H1 (cell line): ENCODE measurements around the gene RABEPK. TPM values are rescaled to one million over a fixed set of nuclear protein-coding genes. Genes with fewer than 3 reads are reported as not detected.

ENCODE experiments used
- CTCF ChIA-PET: fragments of 300-600 bp; sonication (Branson Sonifier 250); formaldehyde crosslinking; loops from one replicate; lab custom pipeline; 2021; ENCODE audit not compliant: partially characterized antibody; lab: Charles Lee
- POLR2A ChIA-PET: fragments of 300-600 bp; sonication (Branson Sonifier 250); formaldehyde crosslinking; loops from one replicate; lab custom pipeline; 2021; ENCODE audit warnings: inconsistent platforms; ENCODE audit not compliant: partially characterized antibody; lab: Charles Lee
- DNase-seq, 2 experiments: peaks; one replicate each; pipeline versions ENCODE4 v3.0.0 to v3.0.0-alpha.2; 2010 to 2022; ENCODE audit warnings: low spot score in 2 of 2, low read depth in 1 of 2, mixed read lengths in 1 of 2
- FAIRE-seq: peaks from 2 replicates; lab custom pipeline; 2011; peaks lifted over from hg19 to GRCh38; lab: Jason Lieb, UNC
- H2AFZ ChIP-seq: 2 replicates; pipeline ENCODE4 v1.8.1; 2012; ENCODE audit warnings: low read length, inconsistent platforms
- H2AK5ac ChIP-seq: 2 replicates; pipeline ENCODE4 v1.6.1; 2013; ENCODE audit warnings: low read depth, low read length
- H2BK120ac ChIP-seq: replicated peaks from 2 replicates; pipeline ENCODE3; 2013; ENCODE audit warnings: low read depth, low read length, inconsistent platforms
- H2BK12ac ChIP-seq: 2 replicates; pipeline ENCODE4 v1.6.1; 2013; ENCODE audit warnings: low read depth, low read length
- H2BK15ac ChIP-seq: 2 replicates; pipeline ENCODE4 v1.6.1; 2013; ENCODE audit warnings: low read length
- H2BK20ac ChIP-seq: 2 replicates; pipeline ENCODE4 v1.6.1; 2013; ENCODE audit warnings: low read length
- H2BK5ac ChIP-seq: 2 replicates; pipeline ENCODE4 v1.6.1; 2013; ENCODE audit warnings: low read depth, low read length
- H3K14ac ChIP-seq: 2 replicates; pipeline ENCODE4 v1.6.1; 2013; ENCODE audit warnings: inconsistent platforms; ENCODE audit not compliant: insufficient read length
- H3K18ac ChIP-seq: 2 replicates; pipeline ENCODE4 v1.6.1; 2013; ENCODE audit warnings: low read length; ENCODE audit errors: extremely low read depth
- H3K23ac ChIP-seq: 2 replicates; pipeline ENCODE4 v1.6.1; 2013; ENCODE audit warnings: inconsistent platforms; ENCODE audit not compliant: insufficient read length
- H3K23me2 ChIP-seq: 2 replicates; pipeline ENCODE4 v1.6.1; 2013; ENCODE audit warnings: low read depth, low read length
- H3K27ac ChIP-seq: 2 replicates; pipeline ENCODE4 v1.6.1; 2011; ENCODE audit warnings: low read depth, low read length, inconsistent platforms
- H3K27me3 ChIP-seq, 4 experiments: replicated peaks in 1 of 4; 1 replicate in 1 of 4; 2 replicates in 3 of 4; pipeline versions ENCODE4 v1.6.1 to v1.8.1; 2011 to 2013; ENCODE audit warnings: low read length in 3 of 4, mild to moderate bottlenecking in 3 of 4, inconsistent platforms in 2 of 4, mixed read lengths in 2 of 4, moderate library complexity in 1 of 4; ENCODE audit not compliant: control insufficient read depth in 3 of 4, insufficient read depth in 3 of 4; ENCODE audit errors: extremely low read depth in 1 of 4
- H3K36me3 ChIP-seq, 4 experiments: 2 replicates each; pipeline versions ENCODE4 v1.6.1 to v1.8.1; 2011 to 2013; ENCODE audit warnings: mild to moderate bottlenecking in 4 of 4, low read length in 3 of 4, moderate library complexity in 2 of 4, control low read depth in 1 of 4, inconsistent platforms in 1 of 4; ENCODE audit not compliant: insufficient read depth in 4 of 4, control insufficient read depth in 2 of 4
- H3K4ac ChIP-seq: replicated peaks from 2 replicates; pipeline ENCODE3; 2013; ENCODE audit warnings: low read length, low read depth, mixed read lengths, inconsistent platforms; ENCODE audit not compliant: insufficient read length
- H3K4me1 ChIP-seq, 4 experiments: replicated peaks in 1 of 4; 1 replicate in 1 of 4; 2 replicates in 3 of 4; pipeline versions ENCODE4 v1.6.1 to v1.8.1; 2011 to 2013; ENCODE audit warnings: low read length in 3 of 4, inconsistent platforms in 2 of 4, mixed read lengths in 1 of 4; ENCODE audit not compliant: insufficient read depth in 4 of 4, control insufficient read depth in 3 of 4
- H3K4me2 ChIP-seq, 2 experiments: 2 replicates each; pipeline versions ENCODE4 v1.6.1 to v1.8.1; 2011 to 2013; ENCODE audit warnings: low read depth in 2 of 2, low read length in 2 of 2, control low read depth in 1 of 2, inconsistent platforms in 1 of 2, mild to moderate bottlenecking in 1 of 2; ENCODE audit not compliant: insufficient read depth in 1 of 2
- H3K4me3 ChIP-seq, 4 experiments: fragments of 200-600, 300-600 bp in 1 of 4; sonication (generic), shearing (Covaris generic), sonication (Bioruptor Twin) in 1 of 4; 2 replicates each; pipeline versions ENCODE4 v1.5.1 to v1.8.1; 2011 to 2016; ENCODE audit warnings: low read length in 4 of 4, low read depth in 3 of 4, control low read depth in 2 of 4, inconsistent platforms in 2 of 4, mild to moderate bottlenecking in 2 of 4, mixed read lengths in 1 of 4, moderate library complexity in 1 of 4; ENCODE audit not compliant: insufficient read depth in 2 of 4; ENCODE audit errors: extremely low read depth in 1 of 4
- H3K56ac ChIP-seq: replicated peaks from 2 replicates; pipeline ENCODE3; 2013; ENCODE audit warnings: low read depth, mild to moderate bottlenecking, mixed read lengths, low read length, inconsistent platforms; ENCODE audit not compliant: insufficient read length
- H3K79me1 ChIP-seq: 2 replicates; pipeline ENCODE4 v1.6.1; 2013; ENCODE audit warnings: low read depth, low read length, control low read depth
- H3K79me2 ChIP-seq, 2 experiments: 2 replicates each; pipeline versions ENCODE4 v1.6.1 to v1.8.1; 2012 to 2013; ENCODE audit warnings: low read length in 2 of 2, mild to moderate bottlenecking in 2 of 2, inconsistent platforms in 1 of 2; ENCODE audit not compliant: insufficient read depth in 2 of 2, control insufficient read depth in 1 of 2
- H3K9ac ChIP-seq, 4 experiments: replicated peaks in 1 of 4; 1 replicate in 1 of 4; 2 replicates in 3 of 4; pipeline versions ENCODE4 v1.6.1 to v1.8.1; 2011 to 2013; ENCODE audit warnings: low read depth in 3 of 4, low read length in 3 of 4, control low read depth in 2 of 4, mild to moderate bottlenecking in 2 of 4, moderate library complexity in 2 of 4, inconsistent platforms in 1 of 4; ENCODE audit errors: extremely low read depth in 1 of 4
- H3K9me3 ChIP-seq, 2 experiments: 2 replicates each; pipeline versions ENCODE4 v1.6.1 to v1.8.1; 2012 to 2013; ENCODE audit warnings: mild to moderate bottlenecking in 2 of 2, moderate library complexity in 2 of 2, control low read depth in 1 of 2, inconsistent platforms in 1 of 2, low read depth in 1 of 2, low read length in 1 of 2, mixed read lengths in 1 of 2; ENCODE audit not compliant: insufficient read depth in 2 of 2
- H4K20me1 ChIP-seq, 2 experiments: replicated peaks in 1 of 2; 2 replicates each; pipeline versions ENCODE3 to v1.8.1; 2011 to 2013; ENCODE audit warnings: inconsistent platforms in 2 of 2, low read length in 2 of 2, mild to moderate bottlenecking in 1 of 2; ENCODE audit not compliant: insufficient read depth in 2 of 2, control insufficient read depth in 1 of 2
- H4K5ac ChIP-seq: 2 replicates; pipeline ENCODE4 v1.6.1; 2013; ENCODE audit warnings: low read length, low read depth, mixed read lengths, inconsistent platforms; ENCODE audit not compliant: insufficient read length
- H4K8ac ChIP-seq: 2 replicates; pipeline ENCODE4 v1.8.0; 2013; ENCODE audit warnings: mild to moderate bottlenecking, moderate library complexity, low read length, inconsistent platforms; ENCODE audit not compliant: insufficient read depth; ENCODE audit errors: extremely low read depth
- H4K91ac ChIP-seq: replicated peaks from 2 replicates; pipeline ENCODE3; 2013; ENCODE audit warnings: low read length, mixed read lengths, inconsistent platforms; ENCODE audit not compliant: insufficient read length
- CHD2 ChIP-seq: IDR thresholded peaks from 2 replicates; pipeline ENCODE4 v1.6.1; 2012; ENCODE audit warnings: low read length, improper control_type of control experiment
- FOSL1 ChIP-seq: IDR thresholded peaks from 2 replicates; pipeline ENCODE4 v1.6.1; 2011; ENCODE audit warnings: mild to moderate bottlenecking, low read depth, low read length, moderate library complexity; ENCODE audit not compliant: insufficient read depth
- GABPA ChIP-seq: IDR thresholded peaks from 2 replicates; pipeline ENCODE4 v1.6.1; 2011; ENCODE audit warnings: mild to moderate bottlenecking, low read length, moderate library complexity, borderline replicate concordance; ENCODE audit not compliant: insufficient read depth
- HDAC2 ChIP-seq, 2 experiments: fragments of 300-600 bp in 1 of 2; sonication (generic) in 1 of 2; IDR thresholded peaks; 2 replicates each; pipeline ENCODE4 v1.6.1; 2011 to 2012; ENCODE audit warnings: low read depth in 2 of 2, low read length in 2 of 2, mild to moderate bottlenecking in 2 of 2, moderate library complexity in 2 of 2, borderline replicate concordance in 1 of 2, inconsistent platforms in 1 of 2
- KDM4A ChIP-seq: IDR thresholded peaks from one replicate; pipeline ENCODE4 v1.7.1; 2012; ENCODE audit warnings: low read depth, mild to moderate bottlenecking, moderate library complexity, low read length, inconsistent platforms; ENCODE audit not compliant: severe bottlenecking
- SUZ12 ChIP-seq: fragments of 200-600 bp; sonication (generic); IDR thresholded peaks from 2 replicates; pipeline ENCODE4 v1.6.1; 2012; ENCODE audit warnings: mild to moderate bottlenecking, inconsistent platforms, low read length, moderate library complexity, mixed read lengths
- TEAD4 ChIP-seq: IDR thresholded peaks from 2 replicates; pipeline ENCODE4 v1.6.1; 2012; ENCODE audit warnings: low read depth, low read length, inconsistent platforms, mixed read lengths
- WGBS, 2 experiments: shearing (Covaris generic) in 1 of 2; methylation state at CpG; one replicate each; pipeline versions ENCODE4 v1.1.6 to v1.1.7; 2013 to 2015; ENCODE audit warnings: low lambda C conversion rate in 2 of 2, mixed read lengths in 2 of 2, inconsistent platforms in 1 of 2, low coverage in 1 of 2, missing lambda C conversion rate in 1 of 2; ENCODE audit not compliant: insufficient replicate concordance in 2 of 2, insufficient coverage in 1 of 2, insufficient read length in 1 of 2; ENCODE audit errors: extremely low coverage in 1 of 2, missing lambda C conversion rate in 1 of 2; 5-methylcytosine and 5-hydroxymethylcytosine counted together
- polyA plus RNA-seq, 7 experiments: library from polyadenylated mRNA; depleted of rRNA in 3 of 7; stranded (reverse) in 5 of 7; unstranded in 2 of 7; fragments of >200 nt in 5 of 7; fragments of 200-250 nt in 2 of 7; gene quantifications; 1 replicate in 5 of 7; 2 replicates in 1 of 7; 4 replicates in 1 of 7; pipeline versions ENCODE4 v1.2.1 to v1.2.3, GENCODE V29; 2011 to 2013; ENCODE audit warnings: missing spikeins in 2 of 7, mixed read lengths in 2 of 7
- total RNA-seq: library from RNA; stranded (reverse); fragmentation: NEBNext Ultra II Directional; extraction: Animal tissue kit (Norgen Biotek cat#: 25700); gene quantifications from 2 replicates; pipeline ENCODE4 v1.2.1, GENCODE V29; 2021
- TF ChIP-seq, protein P1 (sequence below): IDR thresholded peaks from 2 replicates; pipeline ENCODE4 v1.6.1; 2012; ENCODE audit warnings: low read length, inconsistent platforms

Gene RABEPK
- total and polyA plus RNA-seq, 2 of the 8 experiments (the other 6 are each of a cell fraction or from before 2014, with no cell fraction given) = 26.3 to 34.3 TPM

DNA sequence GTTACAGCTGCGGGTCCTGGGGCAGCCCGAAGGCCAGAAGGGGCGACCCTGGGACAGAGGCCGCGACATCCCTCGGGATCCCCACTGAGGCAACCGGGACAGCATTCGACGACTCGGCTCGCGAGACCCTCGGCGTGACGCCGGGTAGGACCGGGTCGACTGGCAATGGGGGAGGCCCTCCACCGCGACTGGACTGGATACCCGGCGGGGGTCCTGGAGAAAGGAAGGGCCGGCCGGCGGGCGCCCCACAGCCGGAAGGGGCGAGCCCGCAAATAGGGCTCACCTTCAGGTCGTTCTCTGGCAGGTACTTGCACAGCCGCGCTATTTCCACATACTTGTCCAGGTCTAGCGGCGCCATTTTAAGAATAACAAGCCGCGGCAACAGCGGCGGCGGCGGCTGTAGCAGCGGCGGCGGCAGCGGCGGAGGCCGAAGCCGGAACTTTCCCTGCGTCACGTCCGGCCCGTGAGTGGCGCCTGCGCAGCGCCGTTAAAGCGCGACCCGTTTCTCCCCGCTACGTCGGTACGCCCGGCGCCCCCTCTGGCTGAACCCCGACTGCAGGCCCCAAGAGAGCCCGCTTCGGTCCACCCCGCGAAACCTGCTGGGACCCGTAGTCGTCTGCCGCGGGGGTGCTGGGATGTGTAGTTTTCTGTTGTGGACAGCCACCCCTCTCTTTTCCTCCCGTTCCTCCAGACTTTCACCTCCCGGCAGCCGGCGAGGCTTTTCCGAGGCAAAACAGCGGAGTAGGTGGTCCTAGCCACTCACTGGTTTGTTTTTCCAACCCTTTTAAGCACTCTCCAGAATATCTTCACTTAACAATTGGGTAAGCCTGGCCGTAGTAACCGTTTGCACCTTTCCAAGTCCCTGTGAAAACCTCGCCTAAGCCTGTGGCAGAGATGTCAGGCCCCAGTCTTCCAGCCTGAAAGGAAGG lies 10.7 kb upstream of the RABEPK start, which contains the start of gene PPP6C:
Gene PPP6C (minus strand): TSS at position 443 of the 929 bp plus-strand sequence. CDS start 85 bp downstream, at position 358.
- no peak within 1 kb of the TSS for H2BK20ac ChIP-seq
- no peaks in the 10 kb centered on the region for H3K9me3 ChIP-seq
- peak within 1 kb of the TSS; percentile 59 for H3K56ac ChIP-seq
- H2BK15ac ChIP-seq = no peak within 1 kb of the TSS
- H2BK5ac ChIP-seq = peak within 1 kb of the TSS; percentile 66; the same call in 1 of the 2 replicates
- H2BK120ac ChIP-seq = no peak within 1 kb of the TSS
- H3K79me2 ChIP-seq = peaks cover 13 to 48% of the 10 kb centered on the region in 2 experiments
- ChIA-PET CTCF (interaction anchor here (0.5 kb wide), 1 partner anchor 65 kb away, joined by 3 read pairs; no protein-coding TSS in a partner anchor), POLR2A (interaction anchor here (0.6 to 1.4 kb wide), 4 partner anchors 9 to 333 kb away, joined by 3 to 10 read pairs (median 4); no protein-coding TSS in a partner anchor)
- peak within 1 kb of the TSS; percentile 71 to 88 for H3K4me2 ChIP-seq
- FAIRE-seq (no peak), DNase-seq (peak; percentile 87 to 97)
- H3K27ac ChIP-seq = peak within 1 kb of the TSS; percentile 80
- peak within 1 kb of the TSS; percentile 79 for H4K91ac ChIP-seq
- H3K79me1 ChIP-seq = no peaks in the 10 kb centered on the region
- H3K36me3 ChIP-seq = no peaks in the 10 kb centered on the region
- H2AK5ac ChIP-seq = no peak within 1 kb of the TSS
- peak within 1 kb of the TSS; percentile 95 to 99 (median 96) for H3K4me3 ChIP-seq
- no peak within 1 kb of the TSS for H3K23ac ChIP-seq
- H2BK12ac ChIP-seq = no peak within 1 kb of the TSS
- no peaks in the 10 kb centered on the region for H3K27me3 ChIP-seq
- H3K14ac ChIP-seq = no peak within 1 kb of the TSS
- H3K4ac ChIP-seq = no peak within 1 kb of the TSS
- H3K18ac ChIP-seq = peak within 1 kb of the TSS; percentile 60
- H4K5ac ChIP-seq = peak within 1 kb of the TSS; percentile 94
- H3K9ac ChIP-seq = peak within 1 kb of the TSS; percentile 66 to 87 (median 79)
- H2AFZ ChIP-seq = peak within 1 kb of the TSS; percentile 95
- H4K20me1 ChIP-seq = peaks cover 2 to 3% of the 10 kb centered on the region in 2 experiments
- peaks cover 0 to 3% (median 1%) of the 10 kb centered on the region in 4 experiments; a peak in 1 of 7 replicates for H3K4me1 ChIP-seq
- 2% methylated on average over 61 of the region's 82 CpGs; no CpG with 5 or more reads in 1 of the 2 experiments for WGBS, 2 experiments
- H4K8ac ChIP-seq = peak within 1 kb of the TSS; percentile 96; the same call in 1 of the 2 replicates
- H3K23me2 ChIP-seq = peaks cover 4% of the 10 kb centered on the region; the same call in 1 of the 2 replicates
- 0 out of 4 replicates have a peak, but pooled peaks of 1 of the 2 experiments have one; percentile 8 for TF ChIP-seq HDAC2 (IDR thresholded peaks at IDR 0.05; ENCODE audit: borderline replicate concordance in 1 of 2, low read depth in 2 of 2, low read length in 2 of 2)
- 0 out of 2 replicates have a peak, but pooled peaks have one; percentile 55 for TF ChIP-seq GABPA
- TF ChIP-seq, protein P1, sequence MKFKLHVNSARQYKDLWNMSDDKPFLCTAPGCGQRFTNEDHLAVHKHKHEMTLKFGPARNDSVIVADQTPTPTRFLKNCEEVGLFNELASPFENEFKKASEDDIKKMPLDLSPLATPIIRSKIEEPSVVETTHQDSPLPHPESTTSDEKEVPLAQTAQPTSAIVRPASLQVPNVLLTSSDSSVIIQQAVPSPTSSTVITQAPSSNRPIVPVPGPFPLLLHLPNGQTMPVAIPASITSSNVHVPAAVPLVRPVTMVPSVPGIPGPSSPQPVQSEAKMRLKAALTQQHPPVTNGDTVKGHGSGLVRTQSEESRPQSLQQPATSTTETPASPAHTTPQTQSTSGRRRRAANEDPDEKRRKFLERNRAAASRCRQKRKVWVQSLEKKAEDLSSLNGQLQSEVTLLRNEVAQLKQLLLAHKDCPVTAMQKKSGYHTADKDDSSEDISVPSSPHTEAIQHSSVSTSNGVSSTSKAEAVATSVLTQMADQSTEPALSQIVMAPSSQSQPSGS = 0 out of 2 replicates have a peak, but pooled peaks have one; percentile 35
- peak; percentile 55 for TF ChIP-seq KDM4A
- no peak for TF ChIP-seq FOSL1
- peak; percentile 28; the same call in 1 of the 2 replicates for TF ChIP-seq CHD2
- TF ChIP-seq TEAD4 = no peak
- no peak for TF ChIP-seq SUZ12
